PFSK-1 (cell line): ENCODE data around the gene ARID5A.

Experiments used
- FOXP2 ChIP-seq: optimal IDR thresholded peaks from 2 replicates; pipeline ENCODE3; 2011; ENCODE audit warnings: borderline replicate concordance, control low read depth, inconsistent platforms; ENCODE audit not compliant: insufficient read depth; ENCODE audit errors: extremely low read length, extremely low read depth
- POLR2AphosphoS5 ChIP-seq: IDR thresholded peaks from 2 replicates; pipeline ENCODE4 v1.6.1; 2012; ENCODE audit warnings: low read depth, mild to moderate bottlenecking, control low read depth, low read length, moderate library complexity
- SIN3A ChIP-seq: IDR thresholded peaks from 2 replicates; pipeline ENCODE4 v1.6.1; 2012; ENCODE audit warnings: mild to moderate bottlenecking, low read length, moderate library complexity, borderline replicate concordance; ENCODE audit not compliant: insufficient read depth
- TAF1 ChIP-seq: IDR thresholded peaks from 2 replicates; pipeline ENCODE4 v1.6.1; 2012; ENCODE audit warnings: low read length, control low read depth, borderline replicate concordance; ENCODE audit not compliant: insufficient read depth
- TF ChIP-seq, protein P1 (sequence below), 2 experiments: IDR thresholded peaks; 2 replicates each; pipeline versions ENCODE4 v1.6.1 to v1.8.0; 2011 to 2012; ENCODE audit warnings: low read depth in 2 of 2, low read length in 2 of 2, control low read depth in 1 of 2, inconsistent platforms in 1 of 2, mild to moderate bottlenecking in 1 of 2, moderate library complexity in 1 of 2; ENCODE audit not compliant: insufficient read depth in 1 of 2

ARID5A gene

GRCh38 chr2:96558485-96558884 lies 21.9 kb downstream of the ARID5A start:
- TF ChIP-seq POLR2AphosphoS5 (no peak), TAF1 (no peak), FOXP2 (no peak), SIN3A (no peak)
- TF ChIP-seq, protein P1, sequence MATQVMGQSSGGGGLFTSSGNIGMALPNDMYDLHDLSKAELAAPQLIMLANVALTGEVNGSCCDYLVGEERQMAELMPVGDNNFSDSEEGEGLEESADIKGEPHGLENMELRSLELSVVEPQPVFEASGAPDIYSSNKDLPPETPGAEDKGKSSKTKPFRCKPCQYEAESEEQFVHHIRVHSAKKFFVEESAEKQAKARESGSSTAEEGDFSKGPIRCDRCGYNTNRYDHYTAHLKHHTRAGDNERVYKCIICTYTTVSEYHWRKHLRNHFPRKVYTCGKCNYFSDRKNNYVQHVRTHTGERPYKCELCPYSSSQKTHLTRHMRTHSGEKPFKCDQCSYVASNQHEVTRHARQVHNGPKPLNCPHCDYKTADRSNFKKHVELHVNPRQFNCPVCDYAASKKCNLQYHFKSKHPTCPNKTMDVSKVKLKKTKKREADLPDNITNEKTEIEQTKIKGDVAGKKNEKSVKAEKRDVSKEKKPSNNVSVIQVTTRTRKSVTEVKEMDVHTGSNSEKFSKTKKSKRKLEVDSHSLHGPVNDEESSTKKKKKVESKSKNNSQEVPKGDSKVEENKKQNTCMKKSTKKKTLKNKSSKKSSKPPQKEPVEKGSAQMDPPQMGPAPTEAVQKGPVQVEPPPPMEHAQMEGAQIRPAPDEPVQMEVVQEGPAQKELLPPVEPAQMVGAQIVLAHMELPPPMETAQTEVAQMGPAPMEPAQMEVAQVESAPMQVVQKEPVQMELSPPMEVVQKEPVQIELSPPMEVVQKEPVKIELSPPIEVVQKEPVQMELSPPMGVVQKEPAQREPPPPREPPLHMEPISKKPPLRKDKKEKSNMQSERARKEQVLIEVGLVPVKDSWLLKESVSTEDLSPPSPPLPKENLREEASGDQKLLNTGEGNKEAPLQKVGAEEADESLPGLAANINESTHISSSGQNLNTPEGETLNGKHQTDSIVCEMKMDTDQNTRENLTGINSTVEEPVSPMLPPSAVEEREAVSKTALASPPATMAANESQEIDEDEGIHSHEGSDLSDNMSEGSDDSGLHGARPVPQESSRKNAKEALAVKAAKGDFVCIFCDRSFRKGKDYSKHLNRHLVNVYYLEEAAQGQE (IDR thresholded peaks at IDR 0.05; ENCODE audit: insufficient read depth in 1 of 2, low read depth in 2 of 2, low read length in 2 of 2) = no peak

DNA sequence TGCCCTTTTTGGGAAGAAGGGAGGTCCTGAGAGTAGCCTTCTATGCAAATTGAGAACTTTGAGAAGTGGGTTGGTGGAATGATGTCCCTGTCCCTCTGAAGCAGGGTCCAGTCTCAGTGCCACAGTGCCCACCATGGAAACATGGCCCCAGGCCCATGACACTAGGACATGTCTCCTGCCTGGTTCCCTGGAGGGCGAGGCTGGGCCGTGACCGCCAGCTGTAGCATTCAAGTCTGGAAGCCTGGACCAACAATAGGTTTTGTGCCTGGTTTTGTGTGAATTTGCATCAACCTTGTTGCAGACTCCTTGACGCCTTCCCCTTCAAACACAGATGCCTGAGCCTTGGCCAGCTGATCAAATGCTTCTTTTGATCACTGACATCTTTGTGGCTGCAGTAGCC lies 27.5 kb downstream of the ARID5A start:
- TF ChIP-seq, protein P1 (IDR thresholded peaks at IDR 0.05; ENCODE audit: insufficient read depth in 1 of 2, low read depth in 2 of 2, low read length in 2 of 2) = no peak
- TF ChIP-seq TAF1 = no peak

- TF ChIP-seq POLR2AphosphoS5 (no peak), FOXP2 (no peak), SIN3A (no peak), TAF1 (no peak)
- TF ChIP-seq, protein P1 (IDR thresholded peaks at IDR 0.05; ENCODE audit: insufficient read depth in 1 of 2, low read depth in 2 of 2, low read length in 2 of 2) = no peak
These were observed 28.0 kb downstream of the ARID5A start for GRCh38 chr2:96564563-96564962.

GRCh38 chr2:96565111-96565510 lies 28.6 kb downstream of the ARID5A start:
- TF ChIP-seq FOXP2 = no peak
- TF ChIP-seq, protein P1 (IDR thresholded peaks at IDR 0.05; ENCODE audit: insufficient read depth in 1 of 2, low read depth in 2 of 2, low read length in 2 of 2) = no peak
- no peak for TF ChIP-seq SIN3A
- TF ChIP-seq TAF1 = no peak

GRCh38 chr2:96568094-96568493 lies 31.5 kb downstream of the ARID5A start:
- TF ChIP-seq, protein P1 (IDR thresholded peaks at IDR 0.05; ENCODE audit: insufficient read depth in 1 of 2, low read depth in 2 of 2, low read length in 2 of 2) = no peak
- TF ChIP-seq POLR2AphosphoS5 (no peak), FOXP2 (no peak), SIN3A (no peak), TAF1 (no peak)
